GM06990 (cell line): ENCODE measurements around the gene PTPRM.

Source experiments
- DNase-seq: peaks from one replicate; pipeline ENCODE4 v3.0.0-alpha.2; 2011; ENCODE audit not compliant: insufficient read length; ENCODE audit errors: extremely low read depth
- H3K27me3 ChIP-seq: replicated peaks from 2 replicates; pipeline ENCODE4 v1.6.0; 2011; ENCODE audit warnings: low read length; ENCODE audit not compliant: control insufficient read depth, insufficient read depth
- H3K36me3 ChIP-seq: 2 replicates; pipeline ENCODE4 v1.5.1; 2011; ENCODE audit warnings: low read length; ENCODE audit not compliant: control insufficient read depth, insufficient read depth
- H3K4me3 ChIP-seq: replicated peaks from 2 replicates; pipeline ENCODE4 v1.5.1; 2011; ENCODE audit warnings: low read depth, mild to moderate bottlenecking, control low read depth, low read length
- TF ChIP-seq, protein P1 (sequence below): IDR thresholded peaks from 2 replicates; pipeline ENCODE4 v1.5.1; 2011; ENCODE audit warnings: low read length, control low read depth, mild to moderate bottlenecking, inconsistent platforms; ENCODE audit not compliant: insufficient read depth, poor library complexity, severe bottlenecking

PTPRM gene

GRCh38 chr18:7683753-7684152 is 116.6 kb downstream of the PTPRM start:
- Histone ChIP-seq H3K27me3 (no peaks in the 10 kb centered on the region), H3K4me3 (no peak overlapping the region), H3K36me3 (no peaks in the 10 kb centered on the region)
- no peak for DNase-seq
- TF ChIP-seq, protein P1, sequence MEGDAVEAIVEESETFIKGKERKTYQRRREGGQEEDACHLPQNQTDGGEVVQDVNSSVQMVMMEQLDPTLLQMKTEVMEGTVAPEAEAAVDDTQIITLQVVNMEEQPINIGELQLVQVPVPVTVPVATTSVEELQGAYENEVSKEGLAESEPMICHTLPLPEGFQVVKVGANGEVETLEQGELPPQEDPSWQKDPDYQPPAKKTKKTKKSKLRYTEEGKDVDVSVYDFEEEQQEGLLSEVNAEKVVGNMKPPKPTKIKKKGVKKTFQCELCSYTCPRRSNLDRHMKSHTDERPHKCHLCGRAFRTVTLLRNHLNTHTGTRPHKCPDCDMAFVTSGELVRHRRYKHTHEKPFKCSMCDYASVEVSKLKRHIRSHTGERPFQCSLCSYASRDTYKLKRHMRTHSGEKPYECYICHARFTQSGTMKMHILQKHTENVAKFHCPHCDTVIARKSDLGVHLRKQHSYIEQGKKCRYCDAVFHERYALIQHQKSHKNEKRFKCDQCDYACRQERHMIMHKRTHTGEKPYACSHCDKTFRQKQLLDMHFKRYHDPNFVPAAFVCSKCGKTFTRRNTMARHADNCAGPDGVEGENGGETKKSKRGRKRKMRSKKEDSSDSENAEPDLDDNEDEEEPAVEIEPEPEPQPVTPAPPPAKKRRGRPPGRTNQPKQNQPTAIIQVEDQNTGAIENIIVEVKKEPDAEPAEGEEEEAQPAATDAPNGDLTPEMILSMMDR: no peak

GRCh38 chr18:7684357-7684756 is 117.2 kb downstream of the PTPRM start:
- no peaks in the 10 kb centered on the region for H3K36me3 ChIP-seq
- H3K27me3 ChIP-seq: no peaks in the 10 kb centered on the region
- DNase-seq: no peak
- TF ChIP-seq, protein P1: no peak
- H3K4me3 ChIP-seq: no peak overlapping the region

- TF ChIP-seq, protein P1: no peak
- no peaks in the 10 kb centered on the region for H3K27me3 ChIP-seq
- no peak for DNase-seq
- H3K4me3 ChIP-seq: no peak overlapping the region
- no peaks in the 10 kb centered on the region for H3K36me3 ChIP-seq
Measured at GRCh38 chr18:7684966-7685365, 117.8 kb downstream of the PTPRM start.

DNA sequence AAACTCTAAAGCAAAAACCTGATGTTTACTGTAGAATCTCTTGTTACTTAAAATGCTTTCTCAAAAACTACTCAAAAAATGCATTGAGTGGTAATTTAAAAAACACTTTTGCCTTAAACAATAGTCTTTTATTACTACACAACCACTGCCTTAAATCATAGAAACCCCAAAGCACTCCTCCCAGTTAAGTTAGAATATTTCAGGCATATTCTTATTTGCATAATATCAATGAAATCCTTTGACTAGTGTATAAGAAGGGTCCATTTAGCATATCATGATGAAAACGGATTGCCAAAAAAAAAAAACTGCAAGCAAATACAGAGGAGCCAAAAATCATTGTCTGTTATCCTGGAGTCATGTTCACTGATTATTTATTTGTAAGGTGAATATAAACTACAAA is 119.2 kb downstream of the PTPRM start:
- TF ChIP-seq, protein P1: no peak
- no peak for DNase-seq
- Histone ChIP-seq H3K36me3 (no peaks in the 10 kb centered on the region), H3K27me3 (no peaks in the 10 kb centered on the region), H3K4me3 (no peak overlapping the region)

GRCh38 chr18:7688580-7688979 is 121.5 kb downstream of the PTPRM start:
- Histone ChIP-seq H3K4me3 (no peak overlapping the region), H3K36me3 (no peaks in the 10 kb centered on the region), H3K27me3 (no peaks in the 10 kb centered on the region)
- TF ChIP-seq, protein P1: no peak
- DNase-seq: no peak

DNA sequence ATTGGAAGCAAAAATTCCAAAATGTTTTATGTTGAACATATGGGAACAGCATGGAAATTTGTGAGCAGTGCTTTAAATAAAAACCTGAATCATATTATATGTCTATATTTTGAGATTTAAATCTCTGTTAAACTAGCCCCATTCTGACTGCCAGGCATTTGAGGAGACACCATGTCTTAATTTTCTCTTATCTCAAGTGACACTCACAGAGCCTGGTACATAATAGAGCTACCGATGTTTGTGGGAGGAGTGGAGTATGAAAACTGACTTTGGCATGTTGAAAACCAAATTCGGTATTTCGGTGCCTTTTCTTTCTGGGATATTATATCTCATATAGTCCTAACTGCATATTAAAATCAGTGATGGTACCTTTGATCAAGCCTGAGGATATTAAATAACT is 124.1 kb downstream of the PTPRM start:
- no peaks in the 10 kb centered on the region; the same call in 1 of the 2 replicates for H3K27me3 ChIP-seq
- TF ChIP-seq, protein P1: no peak
- H3K36me3 ChIP-seq: no peaks in the 10 kb centered on the region
- no peak overlapping the region for H3K4me3 ChIP-seq
- no peak for DNase-seq
